Mesothelial cell of epicardium (in vitro differentiated cells): ENCODE data around the gene GPC6. TPM values are rescaled to one million over a fixed set of nuclear protein-coding genes. Genes with fewer than 3 reads are reported as not detected.

ENCODE experiments used
- DNase-seq, 2 experiments: peaks; one replicate each; pipeline ENCODE4 v3.0.0; 2021; ENCODE audit warnings: low spot score in 2 of 2; ENCODE audit not compliant: unreplicated experiment in 2 of 2
- H3K27ac Mint-ChIP-seq: 2 replicates; pipeline ENCODE4 v1.8.0; 2021; ENCODE audit warnings: mixed read lengths
- H3K27me3 Mint-ChIP-seq: 2 replicates; pipeline ENCODE4 v1.8.0; 2021; ENCODE audit warnings: low read depth, mixed read lengths
- H3K36me3 Mint-ChIP-seq: 2 replicates; pipeline ENCODE4 v1.8.0; 2021; ENCODE audit warnings: mixed read lengths
- H3K4me1 Mint-ChIP-seq: 2 replicates; pipeline ENCODE4 v1.8.0; 2021; ENCODE audit warnings: mixed read lengths
- H3K4me3 Mint-ChIP-seq: 2 replicates; pipeline ENCODE4 v1.8.0; 2021; ENCODE audit warnings: mild to moderate bottlenecking, moderate library complexity, mixed read lengths
- H3K9me3 Mint-ChIP-seq: 2 replicates; pipeline ENCODE4 v1.8.0; 2021; ENCODE audit warnings: mixed read lengths
- total RNA-seq: library from RNA; stranded (reverse); gene quantifications from 3 replicates; pipeline ENCODE4 v1.2.1, GENCODE V29; 2021
- TF ChIP-seq, protein P1 (sequence below): fragments of 200-600 bp; sonication (generic); IDR thresholded peaks from one replicate; pipeline ENCODE4 v1.5.0; 2021; ENCODE audit warnings: antibody characterized with exemption; ENCODE audit not compliant: unreplicated experiment

Gene GPC6
- total RNA-seq, 1 donor from 2014 or later: 112 TPM

- DNase-seq: no peak
- H3K4me3 Mint-ChIP-seq: no peak overlapping the region
- no peaks in the 10 kb centered on the region for H3K27me3 Mint-ChIP-seq
- H3K4me1 Mint-ChIP-seq: peaks cover 15% of the 10 kb centered on the region
- H3K36me3 Mint-ChIP-seq: peaks cover 16% of the 10 kb centered on the region
- no peak overlapping the region for H3K27ac Mint-ChIP-seq
- no peaks in the 10 kb centered on the region for H3K9me3 Mint-ChIP-seq
- TF ChIP-seq, protein P1, sequence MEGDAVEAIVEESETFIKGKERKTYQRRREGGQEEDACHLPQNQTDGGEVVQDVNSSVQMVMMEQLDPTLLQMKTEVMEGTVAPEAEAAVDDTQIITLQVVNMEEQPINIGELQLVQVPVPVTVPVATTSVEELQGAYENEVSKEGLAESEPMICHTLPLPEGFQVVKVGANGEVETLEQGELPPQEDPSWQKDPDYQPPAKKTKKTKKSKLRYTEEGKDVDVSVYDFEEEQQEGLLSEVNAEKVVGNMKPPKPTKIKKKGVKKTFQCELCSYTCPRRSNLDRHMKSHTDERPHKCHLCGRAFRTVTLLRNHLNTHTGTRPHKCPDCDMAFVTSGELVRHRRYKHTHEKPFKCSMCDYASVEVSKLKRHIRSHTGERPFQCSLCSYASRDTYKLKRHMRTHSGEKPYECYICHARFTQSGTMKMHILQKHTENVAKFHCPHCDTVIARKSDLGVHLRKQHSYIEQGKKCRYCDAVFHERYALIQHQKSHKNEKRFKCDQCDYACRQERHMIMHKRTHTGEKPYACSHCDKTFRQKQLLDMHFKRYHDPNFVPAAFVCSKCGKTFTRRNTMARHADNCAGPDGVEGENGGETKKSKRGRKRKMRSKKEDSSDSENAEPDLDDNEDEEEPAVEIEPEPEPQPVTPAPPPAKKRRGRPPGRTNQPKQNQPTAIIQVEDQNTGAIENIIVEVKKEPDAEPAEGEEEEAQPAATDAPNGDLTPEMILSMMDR: no peak
Measured at GRCh38 chr13:94390881-94391280, 1164.3 kb downstream of the GPC6 start.

DNA sequence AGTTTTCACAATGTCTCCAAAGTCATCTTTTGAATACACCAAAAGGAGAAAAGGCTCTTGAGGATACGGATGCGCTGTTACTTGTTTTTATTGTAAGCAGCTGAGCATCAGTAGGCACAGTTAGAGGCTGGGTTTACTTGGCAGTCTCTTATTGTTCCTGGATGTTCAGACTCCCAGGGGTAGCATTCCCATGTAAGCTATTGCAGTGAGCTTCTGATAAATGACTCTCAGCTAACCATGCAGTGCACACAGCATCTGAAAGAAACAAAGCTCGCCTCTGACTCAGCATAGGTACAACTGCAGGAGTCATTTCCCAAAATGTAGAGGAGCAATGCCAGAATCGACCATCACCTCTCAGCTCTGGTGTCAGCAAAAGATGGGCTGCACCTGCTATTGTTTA lies 1168.1 kb downstream of the GPC6 start:
- Mint-ChIP-seq H3K4me3 (no peak overlapping the region), H3K9me3 (peaks cover 20% of the 10 kb centered on the region), H3K4me1 (peaks cover 11% of the 10 kb centered on the region), H3K36me3 (peaks cover 36% of the 10 kb centered on the region), H3K27ac (no peak overlapping the region), H3K27me3 (no peaks in the 10 kb centered on the region)
- DNase-seq: no peak
- TF ChIP-seq, protein P1: no peak

DNA sequence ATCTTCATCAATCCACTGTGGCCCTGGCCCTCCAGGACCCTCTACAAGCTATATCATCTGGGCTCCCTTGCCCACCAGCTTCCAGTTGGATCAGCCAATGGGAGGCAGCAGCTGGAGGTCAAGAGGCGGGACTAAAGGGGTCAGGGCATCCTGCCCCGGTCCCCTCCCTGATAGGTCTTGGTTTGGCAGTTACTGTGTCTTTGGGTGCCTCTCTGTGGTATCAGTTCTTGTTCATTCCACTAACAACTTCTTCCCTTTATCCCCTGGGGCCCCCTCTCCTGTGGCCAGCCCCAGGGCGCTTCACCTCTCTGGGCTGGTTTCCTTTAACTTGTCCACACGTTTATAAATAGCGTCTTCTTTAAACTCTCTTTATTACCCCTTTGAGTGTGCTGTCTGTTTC lies 1169.3 kb downstream of the GPC6 start:
- H3K9me3 Mint-ChIP-seq: peaks cover 21% of the 10 kb centered on the region
- TF ChIP-seq, protein P1: no peak
- peaks cover 7% of the 10 kb centered on the region for H3K4me1 Mint-ChIP-seq
- H3K4me3 Mint-ChIP-seq: no peak overlapping the region
- H3K36me3 Mint-ChIP-seq: peaks cover 41% of the 10 kb centered on the region
- H3K27me3 Mint-ChIP-seq: no peaks in the 10 kb centered on the region
- DNase-seq: no peak
- no peak overlapping the region for H3K27ac Mint-ChIP-seq

- H3K9me3 Mint-ChIP-seq: peaks cover 21% of the 10 kb centered on the region
- H3K36me3 Mint-ChIP-seq: peaks cover 58% of the 10 kb centered on the region
- DNase-seq: no peak
- TF ChIP-seq, protein P1: no peak
- H3K27ac Mint-ChIP-seq: no peak overlapping the region
- no peak overlapping the region for H3K4me3 Mint-ChIP-seq
- H3K4me1 Mint-ChIP-seq: peaks cover 6% of the 10 kb centered on the region
- H3K27me3 Mint-ChIP-seq: no peaks in the 10 kb centered on the region
Measured at GRCh38 chr13:94399812-94400211, 1173.2 kb downstream of the GPC6 start.

DNA sequence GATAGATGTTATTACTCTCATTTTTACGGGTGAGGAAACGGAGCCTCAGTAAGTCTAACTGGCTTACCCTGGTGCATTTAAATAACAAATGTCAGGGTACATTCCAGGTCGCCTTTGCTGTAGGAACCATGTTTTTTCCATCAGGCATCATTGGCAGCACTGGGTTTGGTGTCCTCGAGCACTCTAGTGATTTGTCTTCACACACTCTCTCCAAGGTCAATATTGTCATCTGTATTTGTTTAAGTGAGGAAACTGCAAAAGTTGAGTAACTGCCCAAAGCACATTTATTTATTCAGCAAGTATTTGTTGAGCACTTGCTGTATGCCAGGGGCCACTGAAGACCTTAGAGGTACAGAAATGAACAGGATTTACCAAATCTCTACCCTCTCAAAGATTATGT lies 1174.3 kb downstream of the GPC6 start:
- DNase-seq: no peak
- TF ChIP-seq, protein P1: no peak
- H3K27me3 Mint-ChIP-seq: no peaks in the 10 kb centered on the region
- H3K4me3 Mint-ChIP-seq: no peak overlapping the region
- H3K4me1 Mint-ChIP-seq: no peaks in the 10 kb centered on the region
- H3K36me3 Mint-ChIP-seq: peaks cover 59% of the 10 kb centered on the region
- peaks cover 21% of the 10 kb centered on the region for H3K9me3 Mint-ChIP-seq
- H3K27ac Mint-ChIP-seq: no peak overlapping the region
